ENCODE data around the gene GRHL1.

DNA sequence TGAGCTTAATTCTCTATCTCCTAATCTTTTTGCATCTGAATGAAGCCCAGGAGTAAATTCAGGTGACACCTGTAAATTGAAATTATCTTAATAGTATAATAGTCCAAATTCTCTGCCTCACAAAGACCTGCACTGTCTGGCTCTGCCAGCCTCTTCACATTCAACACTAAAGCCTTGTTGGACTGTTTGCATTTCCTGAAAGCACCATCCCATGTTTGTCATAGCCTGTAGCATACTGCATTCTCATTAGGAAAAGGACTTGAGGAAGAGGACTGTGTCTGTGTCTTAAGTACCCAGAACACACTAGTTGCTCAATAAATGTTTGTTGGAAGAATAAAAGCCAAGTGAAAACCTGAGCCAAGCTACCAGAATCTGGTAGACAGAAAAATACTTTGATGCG lies 42.9 kb upstream of the GRHL1 start:
- TF ChIP-seq, protein P1, sequence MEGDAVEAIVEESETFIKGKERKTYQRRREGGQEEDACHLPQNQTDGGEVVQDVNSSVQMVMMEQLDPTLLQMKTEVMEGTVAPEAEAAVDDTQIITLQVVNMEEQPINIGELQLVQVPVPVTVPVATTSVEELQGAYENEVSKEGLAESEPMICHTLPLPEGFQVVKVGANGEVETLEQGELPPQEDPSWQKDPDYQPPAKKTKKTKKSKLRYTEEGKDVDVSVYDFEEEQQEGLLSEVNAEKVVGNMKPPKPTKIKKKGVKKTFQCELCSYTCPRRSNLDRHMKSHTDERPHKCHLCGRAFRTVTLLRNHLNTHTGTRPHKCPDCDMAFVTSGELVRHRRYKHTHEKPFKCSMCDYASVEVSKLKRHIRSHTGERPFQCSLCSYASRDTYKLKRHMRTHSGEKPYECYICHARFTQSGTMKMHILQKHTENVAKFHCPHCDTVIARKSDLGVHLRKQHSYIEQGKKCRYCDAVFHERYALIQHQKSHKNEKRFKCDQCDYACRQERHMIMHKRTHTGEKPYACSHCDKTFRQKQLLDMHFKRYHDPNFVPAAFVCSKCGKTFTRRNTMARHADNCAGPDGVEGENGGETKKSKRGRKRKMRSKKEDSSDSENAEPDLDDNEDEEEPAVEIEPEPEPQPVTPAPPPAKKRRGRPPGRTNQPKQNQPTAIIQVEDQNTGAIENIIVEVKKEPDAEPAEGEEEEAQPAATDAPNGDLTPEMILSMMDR (IDR thresholded peaks at IDR 0.05): no peak
- TF ChIP-seq POLR2A (IDR thresholded peaks at IDR 0.05): no peak
